WTC11 (cell line): ENCODE results near the gene CDX1. TPM values are rescaled to one million over a fixed set of nuclear protein-coding genes. Genes with fewer than 3 reads are reported as not detected.

Experiments
- ATAC-seq: fragments of 200-7000 bp; cut with Tn5 transposase; 2 replicates; pipeline ENCODE4 v1.10.0; 2021; ENCODE audit warnings: mild to moderate bottlenecking, moderate library complexity
- CTCF ChIA-PET: fragments of 300-600 bp; sonication (Branson Sonifier 250); formaldehyde crosslinking; loops from one replicate; lab custom pipeline; 2021; ENCODE audit warnings: antibody characterized with exemption; lab: Charles Lee
- POLR2A ChIA-PET: fragments of 350-600 bp; sonication (Branson Sonifier 250); formaldehyde crosslinking; loops from one replicate; lab custom pipeline; 2021; ENCODE audit warnings: antibody characterized with exemption; lab: Charles Lee
- DNase-seq: peaks from one replicate; pipeline ENCODE4 v3.0.0; 2021; ENCODE audit warnings: low spot score
- H3K27ac Mint-ChIP-seq: 2 replicates; pipeline ENCODE4 v1.8.0; 2021; ENCODE audit warnings: mixed read lengths
- H3K27me3 Mint-ChIP-seq: 2 replicates; pipeline ENCODE4 v1.8.0; 2021; ENCODE audit warnings: low read depth, mild to moderate bottlenecking, moderate library complexity, mixed read lengths
- H3K36me3 Mint-ChIP-seq: 2 replicates; pipeline ENCODE4 v1.8.0; 2021; ENCODE audit warnings: mixed read lengths
- H3K4me1 Mint-ChIP-seq: 2 replicates; pipeline ENCODE4 v1.8.0; 2022; ENCODE audit warnings: mixed read lengths
- H3K4me3 Mint-ChIP-seq: 2 replicates; pipeline ENCODE4 v1.8.0; 2021; ENCODE audit warnings: mild to moderate bottlenecking, moderate library complexity, mixed read lengths
- H3K9me3 Mint-ChIP-seq: 2 replicates; pipeline ENCODE4 v1.8.0; 2021; ENCODE audit warnings: mixed read lengths
- CBFB ChIP-seq: sonication (generic); formaldehyde crosslinking; IDR thresholded peaks from 2 replicates; pipeline ENCODE4 v1.8.1; 2022; ENCODE audit warnings: mild to moderate bottlenecking, low read depth, missing genetic modification reagents
- CDX4 ChIP-seq: fragments of 250-450 bp; sonication (Bioruptor Pico); IDR thresholded peaks from 2 replicates; pipeline ENCODE4 v1.9.0; 2021; ENCODE audit warnings: moderate library complexity, mild to moderate bottlenecking, inconsistent platforms, borderline replicate concordance
- CREB1 ChIP-seq: sonication (generic); formaldehyde crosslinking; IDR thresholded peaks from 2 replicates; pipeline ENCODE4 v1.8.0; 2023; ENCODE audit warnings: mild to moderate bottlenecking, missing genetic modification reagents
- CREM ChIP-seq: sonication (generic); formaldehyde crosslinking; IDR thresholded peaks from 2 replicates; pipeline ENCODE4 v1.8.1; 2022; ENCODE audit warnings: mild to moderate bottlenecking, missing genetic modification reagents, moderate library complexity
- ELF4 ChIP-seq: sonication (generic); formaldehyde crosslinking; IDR thresholded peaks from 2 replicates; pipeline ENCODE4 v1.8.1; 2022; ENCODE audit warnings: low read depth, mild to moderate bottlenecking, moderate library complexity, missing genetic modification reagents
- EMX1 ChIP-seq: fragments of 250-450 bp; sonication (Bioruptor Pico); IDR thresholded peaks from 2 replicates; pipeline ENCODE4 v1.8.0; 2021; ENCODE audit warnings: mild to moderate bottlenecking
- ESRRA ChIP-seq: sonication (generic); formaldehyde crosslinking; IDR thresholded peaks from 2 replicates; pipeline ENCODE4 v1.8.1; 2022; ENCODE audit warnings: mild to moderate bottlenecking, missing genetic modification reagents, borderline replicate concordance
- FOXP4 ChIP-seq: sonication (generic); formaldehyde crosslinking; IDR thresholded peaks from 2 replicates; pipeline ENCODE4 v1.8.0; 2022; ENCODE audit warnings: mild to moderate bottlenecking, missing genetic modification reagents
- GABPB1 ChIP-seq: sonication (generic); formaldehyde crosslinking; IDR thresholded peaks from 2 replicates; pipeline ENCODE4 v1.8.1; 2023; ENCODE audit warnings: mild to moderate bottlenecking, missing genetic modification reagents
- JAZF1 ChIP-seq: fragments of 250-450 bp; sonication (Bioruptor Pico); IDR thresholded peaks from 2 replicates; pipeline ENCODE4 v1.9.0; 2021; ENCODE audit warnings: moderate library complexity, mild to moderate bottlenecking, inconsistent platforms
- OVOL2 ChIP-seq: fragments of 250-450 bp; sonication (Bioruptor Pico); IDR thresholded peaks from 2 replicates; pipeline ENCODE4 v1.9.0; 2021; ENCODE audit warnings: mild to moderate bottlenecking, borderline replicate concordance
- RELA ChIP-seq: sonication (generic); formaldehyde crosslinking; IDR thresholded peaks from 2 replicates; pipeline ENCODE4 v1.8.1; 2022; ENCODE audit warnings: missing genetic modification reagents, mild to moderate bottlenecking, borderline replicate concordance
- SOX15 ChIP-seq: fragments of 250-450 bp; sonication (Bioruptor Pico); IDR thresholded peaks from 2 replicates; pipeline ENCODE4 v1.9.0; 2021; ENCODE audit warnings: mild to moderate bottlenecking
- TP53 ChIP-seq: sonication (generic); formaldehyde crosslinking; IDR thresholded peaks from 2 replicates; pipeline ENCODE4 v1.8.1; 2023; ENCODE audit warnings: mild to moderate bottlenecking, missing genetic modification reagents
- USF2 ChIP-seq: sonication (generic); formaldehyde crosslinking; IDR thresholded peaks from 2 replicates; pipeline ENCODE4 v1.8.1; 2023; ENCODE audit warnings: mild to moderate bottlenecking, missing genetic modification reagents, moderate library complexity
- ZNF138 ChIP-seq: sonication (generic); formaldehyde crosslinking; conservative IDR thresholded peaks from 2 replicates; pipeline ENCODE4 v1.8.1; 2022; ENCODE audit warnings: mild to moderate bottlenecking, moderate library complexity, missing genetic modification reagents
- ZNF281 ChIP-seq: sonication (generic); formaldehyde crosslinking; IDR thresholded peaks from 2 replicates; pipeline ENCODE4 v1.8.0; 2023; ENCODE audit warnings: mild to moderate bottlenecking, missing genetic modification reagents
- ZNF671 ChIP-seq: fragments of 250-450 bp; sonication (Bioruptor Pico); IDR thresholded peaks from 2 replicates; pipeline ENCODE4 v1.8.0; 2021; ENCODE audit warnings: mild to moderate bottlenecking
- total RNA-seq: library from RNA; stranded (reverse); gene quantifications from 3 replicates; pipeline ENCODE4 v1.2.3, GENCODE V29; 2021
- TF ChIP-seq, protein P1 (sequence below): sonication (generic); formaldehyde crosslinking; IDR thresholded peaks from 2 replicates; pipeline ENCODE4 v1.8.0; 2022; ENCODE audit warnings: mild to moderate bottlenecking, missing genetic modification reagents
- TF ChIP-seq, protein P2 (sequence below): sonication (generic); formaldehyde crosslinking; IDR thresholded peaks from 2 replicates; pipeline ENCODE4 v1.8.1; 2022; ENCODE audit warnings: mild to moderate bottlenecking, missing genetic modification reagents, moderate library complexity, borderline replicate concordance
- TF ChIP-seq, protein P3 (sequence below): sonication (generic); formaldehyde crosslinking; IDR thresholded peaks from 2 replicates; pipeline ENCODE4 v1.8.1; 2022; ENCODE audit warnings: low read depth, mild to moderate bottlenecking, moderate library complexity, missing genetic modification reagents, borderline replicate concordance
- TF ChIP-seq, protein P4 (sequence below): fragments of 200-600 bp; IDR thresholded peaks from 2 replicates; pipeline ENCODE4 v1.8.0; 2022; ENCODE audit warnings: antibody characterized with exemption

The CDX1 gene
- total RNA-seq, 1 experiment from 2014 or later, result 0.13 TPM

- H3K4me1 Mint-ChIP-seq, result peaks cover 30% of the 10 kb centered on the region
Observed at GRCh38 chr5:150163035-150163434, 3.5 kb upstream of the CDX1 start.

GRCh38 chr5:150163547-150164059, 3.0 kb upstream of the CDX1 start:
- peak; percentile 17 for ATAC-seq
- POLR2A ChIA-PET, result interaction anchor here (0.7 kb wide), 1 partner anchor 138 kb away, joined by 5 read pairs; no protein-coding TSS in a partner anchor
- peak; percentile 51 for DNase-seq
- CTCF ChIA-PET, result interaction anchor here (1.6 to 3.9 kb wide), 3 partner anchors 12 to 55 kb away, joined by 4 to 23 read pairs (median 6); no protein-coding TSS in a partner anchor
- H3K4me1 Mint-ChIP-seq, result peaks cover 30% of the 10 kb centered on the region
- H3K9me3 Mint-ChIP-seq, result no peaks in the 10 kb centered on the region
- peaks cover 67% of the 10 kb centered on the region for H3K27me3 Mint-ChIP-seq
- H3K27ac Mint-ChIP-seq, result no peak overlapping the region
- H3K36me3 Mint-ChIP-seq, result no peaks in the 10 kb centered on the region
- no peak overlapping the region for H3K4me3 Mint-ChIP-seq
- no peak for TF ChIP-seq ELF4 (CRISPR knock-in tag)
- TF ChIP-seq ESRRA (CRISPR knock-in tag), result no peak
- no peak for TF ChIP-seq ZNF281 (CRISPR knock-in tag)
- TF ChIP-seq RELA (CRISPR knock-in tag), result no peak
- TF ChIP-seq GABPB1 (CRISPR knock-in tag), result no peak
- TF ChIP-seq, protein P1, sequence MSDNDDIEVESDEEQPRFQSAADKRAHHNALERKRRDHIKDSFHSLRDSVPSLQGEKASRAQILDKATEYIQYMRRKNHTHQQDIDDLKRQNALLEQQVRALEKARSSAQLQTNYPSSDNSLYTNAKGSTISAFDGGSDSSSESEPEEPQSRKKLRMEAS (CRISPR knock-in tag), result no peak
- TF ChIP-seq, protein P2, sequence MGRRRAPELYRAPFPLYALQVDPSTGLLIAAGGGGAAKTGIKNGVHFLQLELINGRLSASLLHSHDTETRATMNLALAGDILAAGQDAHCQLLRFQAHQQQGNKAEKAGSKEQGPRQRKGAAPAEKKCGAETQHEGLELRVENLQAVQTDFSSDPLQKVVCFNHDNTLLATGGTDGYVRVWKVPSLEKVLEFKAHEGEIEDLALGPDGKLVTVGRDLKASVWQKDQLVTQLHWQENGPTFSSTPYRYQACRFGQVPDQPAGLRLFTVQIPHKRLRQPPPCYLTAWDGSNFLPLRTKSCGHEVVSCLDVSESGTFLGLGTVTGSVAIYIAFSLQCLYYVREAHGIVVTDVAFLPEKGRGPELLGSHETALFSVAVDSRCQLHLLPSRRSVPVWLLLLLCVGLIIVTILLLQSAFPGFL (CRISPR knock-in tag), result no peak

More at GRCh38 chr5:150163035-150163434, 3.5 kb upstream of the CDX1 start:
- no peaks in the 10 kb centered on the region for H3K36me3 Mint-ChIP-seq
- ATAC-seq, result no peak
- POLR2A ChIA-PET, result interaction anchor here (0.7 kb wide), 1 partner anchor 137 kb away, joined by 5 read pairs; no protein-coding TSS in a partner anchor
- DNase-seq, result no peak
- no peaks in the 10 kb centered on the region for H3K9me3 Mint-ChIP-seq
- CTCF ChIA-PET, result interaction anchor here (1.6 to 3.9 kb wide), 3 partner anchors 12 to 50 kb away, joined by 6 to 23 read pairs (median 12); no protein-coding TSS in a partner anchor
- H3K4me3 Mint-ChIP-seq, result no peak overlapping the region
- no peak overlapping the region for H3K27ac Mint-ChIP-seq
- H3K27me3 Mint-ChIP-seq, result peaks cover 61% of the 10 kb centered on the region
- TF ChIP-seq CDX4 (CRISPR knock-in tag) (no peak), JAZF1 (CRISPR knock-in tag) (no peak), TP53 (no peak), USF2 (no peak), ZNF138 (CRISPR knock-in tag) (no peak), SOX15 (CRISPR knock-in tag) (no peak), ZNF671 (CRISPR knock-in tag) (no peak), CREB1 (CRISPR knock-in tag) (no peak), EMX1 (no peak), CREM (CRISPR knock-in tag) (no peak), OVOL2 (CRISPR knock-in tag) (no peak), FOXP4 (CRISPR knock-in tag) (no peak), CBFB (CRISPR knock-in tag) (no peak)
- TF ChIP-seq, protein P3, sequence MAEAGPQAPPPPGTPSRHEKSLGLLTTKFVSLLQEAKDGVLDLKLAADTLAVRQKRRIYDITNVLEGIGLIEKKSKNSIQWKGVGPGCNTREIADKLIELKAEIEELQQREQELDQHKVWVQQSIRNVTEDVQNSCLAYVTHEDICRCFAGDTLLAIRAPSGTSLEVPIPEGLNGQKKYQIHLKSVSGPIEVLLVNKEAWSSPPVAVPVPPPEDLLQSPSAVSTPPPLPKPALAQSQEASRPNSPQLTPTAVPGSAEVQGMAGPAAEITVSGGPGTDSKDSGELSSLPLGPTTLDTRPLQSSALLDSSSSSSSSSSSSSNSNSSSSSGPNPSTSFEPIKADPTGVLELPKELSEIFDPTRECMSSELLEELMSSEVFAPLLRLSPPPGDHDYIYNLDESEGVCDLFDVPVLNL, result no peak
- TF ChIP-seq, protein P4, sequence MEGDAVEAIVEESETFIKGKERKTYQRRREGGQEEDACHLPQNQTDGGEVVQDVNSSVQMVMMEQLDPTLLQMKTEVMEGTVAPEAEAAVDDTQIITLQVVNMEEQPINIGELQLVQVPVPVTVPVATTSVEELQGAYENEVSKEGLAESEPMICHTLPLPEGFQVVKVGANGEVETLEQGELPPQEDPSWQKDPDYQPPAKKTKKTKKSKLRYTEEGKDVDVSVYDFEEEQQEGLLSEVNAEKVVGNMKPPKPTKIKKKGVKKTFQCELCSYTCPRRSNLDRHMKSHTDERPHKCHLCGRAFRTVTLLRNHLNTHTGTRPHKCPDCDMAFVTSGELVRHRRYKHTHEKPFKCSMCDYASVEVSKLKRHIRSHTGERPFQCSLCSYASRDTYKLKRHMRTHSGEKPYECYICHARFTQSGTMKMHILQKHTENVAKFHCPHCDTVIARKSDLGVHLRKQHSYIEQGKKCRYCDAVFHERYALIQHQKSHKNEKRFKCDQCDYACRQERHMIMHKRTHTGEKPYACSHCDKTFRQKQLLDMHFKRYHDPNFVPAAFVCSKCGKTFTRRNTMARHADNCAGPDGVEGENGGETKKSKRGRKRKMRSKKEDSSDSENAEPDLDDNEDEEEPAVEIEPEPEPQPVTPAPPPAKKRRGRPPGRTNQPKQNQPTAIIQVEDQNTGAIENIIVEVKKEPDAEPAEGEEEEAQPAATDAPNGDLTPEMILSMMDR, result no peak
